GM18907 (cell line): ENCODE data around the gene JSRP1.
"Not testable (repeated sequence)": the region's sequence is repeated elsewhere in the genome, so short reads cannot be mapped to it uniquely, and the experiment has no call there.

Source experiments
- ATAC-seq: cut with Tn5 transposase; IDR thresholded peaks from one replicate; pipeline ENCODE4 v1.9.1; 2021; ENCODE audit warnings: mild to moderate bottlenecking, moderate library complexity; ENCODE audit not compliant: unreplicated experiment

Gene JSRP1

GRCh38 chr19:2282062-2282861 is 26.0 kb upstream of the JSRP1 start, which contains the start of gene PEAK3:
Gene PEAK3, minus strand, starts transcription at chr19:2282175. Its CDS starts 1,244 bp downstream, at chr19:2280931.
- ATAC-seq: no peak

GRCh38 chr19:2281265-2282061 is 25.2 kb upstream of the JSRP1 start:
- not testable (repeated sequence) for ATAC-seq

GRCh38 chr19:2280633-2281264 is 24.5 kb upstream of the JSRP1 start:
- ATAC-seq: no peak

GRCh38 chr19:2278459-2279158 is 22.4 kb upstream of the JSRP1 start:
- ATAC-seq: no peak

GRCh38 chr19:2277138-2277537 is 20.9 kb upstream of the JSRP1 start:
- no peak for ATAC-seq

GRCh38 chr19:2276429-2276986 is 20.3 kb upstream of the JSRP1 start:
- ATAC-seq: no peak

- ATAC-seq: no peak
Measured at GRCh38 chr19:2275588-2276428, 19.6 kb upstream of the JSRP1 start.

GRCh38 chr19:2274931-2275535 is 18.8 kb upstream of the JSRP1 start:
- ATAC-seq: no peak

- ATAC-seq: no peak
Measured at GRCh38 chr19:2274185-2274711, 18.0 kb upstream of the JSRP1 start.

- ATAC-seq: peak; percentile 36
Measured at GRCh38 chr19:2273356-2274184, 17.4 kb upstream of the JSRP1 start.

GRCh38 chr19:2271234-2272103 is 15.3 kb upstream of the JSRP1 start:
- no peak for ATAC-seq

GRCh38 chr19:2270423-2271233 is 14.4 kb upstream of the JSRP1 start:
- ATAC-seq: no peak

GRCh38 chr19:2270157-2270422 is 13.9 kb upstream of the JSRP1 start:
- no peak for ATAC-seq

- ATAC-seq: peak; percentile 60
Measured at GRCh38 chr19:2269244-2270156, 13.3 kb upstream of the JSRP1 start.

- ATAC-seq: no peak
Measured at GRCh38 chr19:2268861-2269243, 12.6 kb upstream of the JSRP1 start.

- ATAC-seq: no peak
Measured at GRCh38 chr19:2268480-2268830, 12.2 kb upstream of the JSRP1 start.
